Colonic mucosa (tissue), 4 donors: Measurements from ENCODE around the gene MSRB1. TPM values are rescaled to one million over a fixed set of nuclear protein-coding genes. Genes with fewer than 3 reads are reported as not detected.
A peak's percentile ranks its signal among the peaks of the same experiment; 100 is the strongest.

ENCODE experiments used
- DNase-seq: peaks from one replicate; pipeline ENCODE4 v3.0.0-alpha.2; 2020
- H3K27ac ChIP-seq: fragments of 200-600 bp; one replicate; pipeline ENCODE4 v1.8.0; 2021
- H3K27me3 ChIP-seq: fragments of 200-600 bp; one replicate; pipeline ENCODE4 v1.8.0; 2021
- H3K36me3 ChIP-seq: fragments of 200-600 bp; one replicate; pipeline ENCODE4 v1.8.0; 2021
- H3K4me1 ChIP-seq: fragments of 200-600 bp; one replicate; pipeline ENCODE4 v1.8.0; 2021; ENCODE audit warnings: mild to moderate bottlenecking
- H3K4me3 ChIP-seq: fragments of 200-600 bp; one replicate; pipeline ENCODE4 v1.8.0; 2021
- H3K9ac ChIP-seq, 2 donors: one replicate each; pipeline ENCODE4 v1.7.0; 2013; ENCODE audit warnings: control low read depth in 2 of 2, low read depth in 2 of 2, low read length in 2 of 2
- H3K9me3 ChIP-seq: fragments of 200-600 bp; one replicate; pipeline ENCODE4 v1.8.0; 2021
- CTCF ChIP-seq: fragments of 200-600 bp; IDR thresholded peaks from one replicate; pipeline ENCODE4 v1.8.0; 2022; ENCODE audit warnings: antibody characterized with exemption, mild to moderate bottlenecking
- intact Hi-C: fragments of 100-400 bp; cut with DNase I; formaldehyde crosslinking; loops from one replicate; pipeline ENCODE4 v1.14.1; 2022
- total RNA-seq, 2 donors: library from RNA; stranded (reverse); fragmentation: NEBNext Ultra II Directional in 1 of 2; extraction: Animal tissue kit (Norgen Biotek cat#: 25700) in 1 of 2; gene quantifications; one replicate each; pipeline ENCODE4 v1.2.1, GENCODE V29; 2021
- donor health status: healthy.
- donor health status: DM: no; HTN: no; CAD: no.
- donor health status: DM: no; HTN: no; CAD: no.

Gene MSRB1
- total RNA-seq, 2 donors from 2014 or later = 33.0 to 61.2 TPM

DNA sequence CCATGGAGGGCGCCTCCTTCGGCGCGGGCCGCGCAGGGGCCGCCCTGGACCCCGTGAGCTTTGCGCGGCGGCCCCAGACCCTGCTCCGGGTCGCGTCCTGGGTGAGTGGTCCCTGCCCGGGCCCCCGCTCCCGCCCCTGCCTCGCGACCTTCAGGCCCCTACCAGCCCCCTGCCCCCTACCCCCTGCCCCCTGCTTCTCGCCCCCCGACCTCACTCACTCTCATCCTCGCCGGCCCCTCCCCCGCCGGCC lies 47.0 kb upstream of the MSRB1 start:
- no peak overlapping the region for H3K9ac ChIP-seq
- peaks cover 23% of the 10 kb centered on the region for H3K27me3 ChIP-seq
- intact Hi-C loops = no loop called here
- peak overlapping the region; percentile 8 for H3K4me3 ChIP-seq
- peaks cover 24% of the 10 kb centered on the region for H3K4me1 ChIP-seq
- no peak for DNase-seq
- H3K36me3 ChIP-seq = peaks cover 5% of the 10 kb centered on the region
- no peak overlapping the region for H3K27ac ChIP-seq
- H3K9me3 ChIP-seq = no peaks in the 10 kb centered on the region
- TF ChIP-seq CTCF = no peak

GRCh38 chr16:1989209-1990100 lies 46.5 kb upstream of the MSRB1 start, which contains the start of gene SYNGR3:
Gene SYNGR3 (plus strand): TSS chr16:1989970. CDS start chr16:1990103, 133 bp downstream.
- Histone ChIP-seq H3K27me3 (peaks cover 23% of the 10 kb centered on the region), H3K9me3 (no peaks in the 10 kb centered on the region), H3K9ac (peak within 1 kb of the TSS; percentile 73 to 78), H3K27ac (no peak within 1 kb of the TSS), H3K4me3 (peak within 1 kb of the TSS; percentile 8), H3K36me3 (peaks cover 5% of the 10 kb centered on the region), H3K4me1 (peaks cover 28% of the 10 kb centered on the region)
- peak; percentile 44 for DNase-seq
- intact Hi-C loops = no loop called here
- TF ChIP-seq CTCF = no peak

DNA sequence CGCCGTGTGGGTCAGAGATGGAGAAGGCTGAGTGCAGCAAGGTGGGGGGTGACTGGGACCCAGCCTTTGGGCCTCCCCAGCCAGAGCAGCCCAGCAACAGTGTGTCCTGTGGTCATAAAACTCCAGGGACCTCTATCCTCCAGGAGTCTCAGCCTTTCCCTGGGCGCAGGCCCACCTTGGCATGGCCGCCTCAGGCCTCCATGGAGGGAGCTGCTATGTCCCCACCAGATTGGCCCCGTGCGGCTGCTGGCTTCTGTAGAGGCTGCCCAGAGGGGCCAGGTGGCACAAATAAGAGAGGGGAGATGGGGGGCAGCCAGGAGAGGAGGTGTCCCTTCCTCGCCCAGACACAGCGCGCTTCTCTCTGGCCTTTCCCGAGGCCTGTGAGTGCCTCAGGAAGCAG lies 44.2 kb upstream of the MSRB1 start:
- Histone ChIP-seq H3K4me3 (no peak overlapping the region), H3K4me1 (peaks cover 39% of the 10 kb centered on the region), H3K9me3 (no peaks in the 10 kb centered on the region), H3K36me3 (peaks cover 5% of the 10 kb centered on the region), H3K27ac (no peak overlapping the region), H3K27me3 (peaks cover 23% of the 10 kb centered on the region), H3K9ac (no peak overlapping the region)
- intact Hi-C loops = no loop called here
- DNase-seq = no peak
- no peak for TF ChIP-seq CTCF

DNA sequence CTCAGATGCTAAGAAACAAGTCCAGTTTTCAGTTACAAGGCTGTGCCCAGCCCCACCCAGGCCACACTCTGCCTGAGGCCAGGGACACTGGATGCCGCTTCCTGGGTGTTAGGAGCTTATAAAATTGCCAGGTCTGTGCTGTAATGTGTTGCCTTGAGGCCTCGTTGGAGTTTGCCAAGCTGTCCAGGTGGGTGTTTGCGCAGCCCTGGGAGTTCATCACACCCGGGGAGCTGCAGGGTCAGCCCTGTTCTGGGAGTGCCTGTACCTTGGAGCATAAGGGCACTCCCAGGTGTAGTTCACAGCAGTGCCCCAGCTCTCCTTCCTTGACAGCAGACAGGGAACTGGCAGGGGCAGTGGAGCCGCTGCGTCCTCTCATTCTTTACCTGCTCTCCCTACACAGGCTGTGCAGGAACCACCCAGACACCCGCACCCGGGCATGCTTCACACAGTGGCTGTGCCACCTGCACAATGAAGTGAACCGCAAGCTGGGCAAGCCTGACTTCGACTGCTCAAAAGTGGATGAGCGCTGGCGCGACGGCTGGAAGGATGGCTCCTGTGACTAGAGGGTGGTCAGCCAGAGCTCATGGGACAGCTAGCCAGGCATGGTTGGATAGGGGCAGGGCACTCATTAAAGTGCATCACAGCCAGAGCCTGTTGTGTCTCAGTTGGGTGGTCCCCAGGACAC lies 42.6 kb upstream of the MSRB1 start:
- Histone ChIP-seq H3K27ac (peak overlapping the region; percentile 93), H3K9me3 (no peaks in the 10 kb centered on the region), H3K27me3 (peaks cover 17% of the 10 kb centered on the region), H3K36me3 (peaks cover 5% of the 10 kb centered on the region), H3K4me3 (peak overlapping the region; percentile 87), H3K9ac (peak overlapping the region; percentile 56 to 63), H3K4me1 (peaks cover 28% of the 10 kb centered on the region)
- intact Hi-C loops = no loop called here
- TF ChIP-seq CTCF = no peak
- DNase-seq = peak; percentile 81

DNA sequence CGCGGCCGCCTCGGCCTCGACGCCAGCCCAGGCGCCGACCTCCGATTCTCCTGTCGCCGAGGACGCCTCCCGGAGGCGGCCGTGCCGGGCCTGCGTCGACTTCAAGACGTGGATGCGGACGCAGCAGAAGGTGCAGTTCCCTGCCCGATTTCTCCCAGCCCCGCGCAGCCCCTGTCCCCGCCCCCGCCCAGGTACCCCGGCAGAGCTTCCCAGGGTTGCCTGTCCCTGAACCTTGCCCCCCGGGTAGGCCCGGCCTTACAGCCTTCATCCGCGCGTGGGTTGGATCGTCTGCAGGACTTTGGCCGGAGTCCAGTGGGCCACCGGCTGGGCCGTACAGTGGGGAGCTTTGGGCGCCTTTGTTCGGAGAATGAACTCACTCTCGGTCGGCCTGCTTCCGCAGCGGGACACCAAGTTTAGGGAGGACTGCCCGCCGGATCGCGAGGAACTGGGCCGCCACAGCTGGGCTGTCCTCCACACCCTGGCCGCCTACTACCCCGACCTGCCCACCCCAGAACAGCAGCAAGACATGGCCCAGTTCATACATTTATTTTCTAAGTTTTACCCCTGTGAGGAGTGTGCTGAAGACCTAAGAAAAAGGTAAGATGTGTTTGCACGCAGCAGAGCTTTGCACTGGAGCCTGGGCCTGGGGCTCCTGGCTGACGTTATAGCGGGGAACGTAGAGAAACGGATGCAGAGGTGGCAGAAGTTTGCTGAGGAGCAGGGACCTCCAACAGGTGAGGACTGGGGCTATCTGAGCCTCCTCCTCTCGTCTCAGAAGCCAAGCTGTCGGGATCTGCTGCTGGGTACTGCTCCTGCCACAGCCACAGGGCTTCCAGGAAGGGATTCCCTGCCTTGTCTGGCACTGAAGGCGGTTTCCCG lies 41.6 kb upstream of the MSRB1 start:
- H3K27me3 ChIP-seq = peaks cover 18% of the 10 kb centered on the region
- H3K27ac ChIP-seq = peak overlapping the region; percentile 93
- H3K4me1 ChIP-seq = peaks cover 26% of the 10 kb centered on the region
- TF ChIP-seq CTCF = no peak
- H3K9me3 ChIP-seq = no peaks in the 10 kb centered on the region
- DNase-seq = peak; percentile 65
- intact Hi-C loops = no loop called here
- peak overlapping the region; percentile 63 to 70 for H3K9ac ChIP-seq
- peaks cover 5% of the 10 kb centered on the region for H3K36me3 ChIP-seq
- peak overlapping the region; percentile 87 for H3K4me3 ChIP-seq
